OCI-LY3 (cell line): ENCODE results near the gene AADACL3.
"Not testable (repeated sequence)": the region's sequence is repeated elsewhere in the genome, so short reads cannot be mapped to it uniquely, and the experiment has no call there.

Experiments
- CTCF ChIP-seq: fragments of 200-600, 300-600 bp; sonication (generic); IDR thresholded peaks from 2 replicates; pipeline ENCODE4 v1.5.1; 2014; ENCODE audit warnings: antibody characterized with exemption, low read length, low read depth
- EZH2phosphoT487 ChIP-seq: fragments of 200-600 bp; shearing (Covaris generic); IDR thresholded peaks from 2 replicates; pipeline ENCODE4 v1.6.1; 2018; ENCODE audit warnings: antibody characterized with exemption, mixed run types, low read depth

GRCh38 chr1:12731084-12731483 is 15.2 kb downstream of the AADACL3 start:
- not testable (repeated sequence) for TF ChIP-seq CTCF, EZH2phosphoT487
